GM19438 (cell line): ENCODE data around the gene NGF.

Experiments
- ATAC-seq: cut with Tn5 transposase; IDR thresholded peaks from one replicate; pipeline ENCODE4 v1.9.1; 2021; ENCODE audit warnings: low read depth; ENCODE audit not compliant: unreplicated experiment

NGF gene

DNA sequence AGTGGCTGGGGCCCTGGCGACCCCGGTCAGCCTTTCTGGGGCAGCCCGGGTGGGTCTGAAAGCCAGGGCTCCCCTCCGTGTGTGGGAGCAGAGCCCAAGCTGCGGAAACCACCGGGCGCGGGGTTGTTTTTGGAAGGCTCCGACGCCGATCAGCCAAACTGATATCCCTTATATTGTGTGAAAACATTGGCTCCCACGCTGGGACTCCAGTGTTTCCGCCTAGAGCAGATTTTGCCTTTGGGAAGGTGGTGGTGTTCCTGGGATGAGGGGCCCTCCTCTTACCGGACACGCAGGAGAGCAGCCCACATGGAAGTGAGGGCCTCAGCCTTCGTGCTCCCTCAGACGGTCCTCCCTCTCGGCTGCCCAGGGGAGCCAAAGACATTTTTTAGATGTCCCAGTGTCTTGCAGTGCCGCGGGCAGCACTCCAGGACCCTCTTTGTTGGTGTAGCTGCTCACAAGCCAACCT, 54.3 kb downstream of the NGF start:
- ATAC-seq: no peak

DNA sequence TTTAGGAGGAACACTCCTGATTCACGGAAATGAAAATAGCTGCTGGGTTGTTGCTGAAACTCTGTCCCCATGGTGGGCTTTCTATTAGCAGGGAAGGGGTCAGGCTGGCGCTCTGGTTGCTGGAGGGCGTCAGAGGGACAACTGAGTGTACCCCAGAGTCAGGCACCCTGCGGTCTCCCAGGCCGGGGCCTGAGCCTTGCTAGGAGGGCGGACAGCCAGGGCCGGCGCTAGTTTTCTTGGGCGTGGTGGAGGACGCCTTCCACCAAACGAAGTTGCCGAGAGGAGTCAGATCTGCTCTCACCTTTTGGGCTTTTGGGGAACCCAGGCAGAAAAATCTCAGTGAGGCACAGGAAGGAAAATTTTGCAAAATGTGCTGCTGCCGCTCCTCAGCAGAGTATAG, 54.8 kb downstream of the NGF start:
- no peak for ATAC-seq

DNA sequence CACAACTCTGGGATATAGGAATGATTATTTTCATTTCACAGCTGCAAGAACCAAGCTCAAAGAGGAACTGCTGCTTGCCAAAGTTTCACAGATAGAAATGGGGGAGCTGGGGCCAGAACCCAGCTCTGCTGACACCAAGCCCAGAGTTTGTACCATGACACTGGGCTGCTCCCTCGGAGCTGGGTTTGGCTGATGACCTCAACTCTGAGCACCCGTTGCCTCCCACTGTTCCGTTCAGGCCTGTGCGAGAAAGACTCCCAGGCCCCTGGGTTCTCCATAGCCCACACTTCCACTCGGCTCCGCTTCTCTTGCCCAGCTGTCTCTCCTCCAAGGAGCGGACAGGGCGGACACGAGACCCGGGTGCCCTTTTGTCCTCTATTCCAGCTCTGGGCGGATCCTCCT, 55.2 kb downstream of the NGF start:
- no peak for ATAC-seq

DNA sequence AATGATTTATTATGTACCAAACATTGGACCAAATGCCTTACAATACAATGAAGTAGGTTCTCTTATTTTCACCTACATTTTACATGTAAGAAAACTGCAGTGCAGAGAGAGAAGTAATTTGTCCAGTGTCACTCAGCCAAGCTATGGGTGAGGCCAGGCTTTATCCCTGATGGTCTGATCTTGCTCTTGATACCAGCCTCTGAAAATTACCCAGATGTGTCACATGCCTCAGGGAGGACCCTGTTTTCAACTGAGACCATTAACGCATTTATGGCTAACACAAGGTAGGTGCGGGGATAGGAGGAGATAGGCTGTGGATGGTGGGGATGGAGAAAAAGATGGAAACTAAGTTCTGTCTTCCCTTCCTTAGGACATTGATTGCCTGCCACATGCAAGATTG, 56.9 kb downstream of the NGF start:
- no peak for ATAC-seq

DNA sequence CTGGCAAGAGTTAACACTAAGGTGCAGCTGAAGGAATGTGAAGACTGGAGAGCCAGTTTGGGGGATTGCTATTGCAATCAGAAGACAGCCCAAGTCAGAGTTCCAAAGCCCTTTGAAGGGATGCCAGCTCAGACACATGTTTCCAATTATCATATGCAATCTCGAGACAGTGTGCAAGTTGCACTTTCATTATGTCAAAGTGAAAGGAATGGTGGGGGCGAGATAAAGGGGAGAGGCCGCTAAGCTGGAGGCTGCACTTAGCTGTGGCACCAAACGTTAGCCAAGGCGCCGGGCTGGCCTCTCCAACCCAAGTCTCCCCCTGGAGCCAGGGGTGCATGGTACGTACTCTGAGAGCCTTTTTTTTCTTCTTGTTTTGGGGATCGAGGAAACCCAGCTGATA, 58.0 kb downstream of the NGF start:
- ATAC-seq: no peak

DNA sequence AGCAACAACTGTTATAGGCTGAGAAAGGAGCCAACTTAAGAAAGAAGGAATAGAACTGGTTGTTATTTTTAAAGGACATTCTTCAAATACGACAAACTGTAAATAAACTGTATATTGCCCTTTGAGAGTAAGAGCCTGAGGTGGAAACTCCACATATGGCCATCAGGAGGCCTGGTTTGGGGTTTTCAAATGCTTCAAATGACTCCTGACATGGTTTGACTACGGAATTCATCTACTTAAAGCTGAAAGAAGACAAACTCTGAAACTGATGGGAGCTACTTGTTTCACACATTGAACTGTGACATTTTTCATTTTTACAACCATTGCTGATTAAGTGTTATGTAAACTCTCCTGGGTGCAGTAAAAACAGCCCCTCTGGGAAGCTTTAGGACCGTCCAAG, 59.8 kb downstream of the NGF start:
- no peak for ATAC-seq

DNA sequence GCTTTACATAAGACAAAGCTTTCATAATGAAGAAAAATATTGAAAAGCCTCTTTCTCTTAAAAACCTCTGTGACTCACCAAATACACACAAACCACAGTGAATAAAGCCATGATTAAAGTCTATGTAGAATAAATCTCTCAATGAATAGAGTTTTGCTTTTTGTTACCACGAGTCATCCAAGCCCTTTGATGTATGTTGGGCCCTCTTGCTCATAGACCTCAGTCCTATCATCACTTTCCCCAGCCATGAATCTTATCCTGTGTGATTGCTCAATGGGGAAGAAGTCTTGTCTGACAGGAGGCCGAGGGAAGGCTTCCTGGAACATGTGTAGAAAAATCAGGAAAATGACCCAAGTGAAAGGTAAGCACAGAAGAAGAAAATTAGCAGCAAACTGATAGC, 60.8 kb downstream of the NGF start:
- no peak for ATAC-seq

DNA sequence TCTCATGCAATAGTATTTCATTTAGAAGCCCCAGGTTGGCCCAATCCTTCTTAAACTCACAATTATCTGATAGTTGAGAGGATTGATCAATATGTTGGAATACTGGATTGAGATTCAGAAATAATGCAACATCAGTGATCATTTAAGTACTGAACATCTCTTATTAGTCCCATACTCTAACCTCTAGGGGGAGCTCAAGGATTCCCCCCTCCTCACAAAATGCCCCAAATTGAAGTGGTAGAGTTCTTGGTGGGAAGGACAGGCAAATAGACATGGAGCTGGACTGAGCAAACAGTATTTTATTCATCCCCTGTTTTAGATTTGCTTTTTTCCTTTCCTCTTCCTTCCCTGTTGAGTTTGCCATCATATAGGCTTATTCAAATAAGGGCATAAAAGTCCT, 62.8 kb downstream of the NGF start:
- no peak for ATAC-seq

DNA sequence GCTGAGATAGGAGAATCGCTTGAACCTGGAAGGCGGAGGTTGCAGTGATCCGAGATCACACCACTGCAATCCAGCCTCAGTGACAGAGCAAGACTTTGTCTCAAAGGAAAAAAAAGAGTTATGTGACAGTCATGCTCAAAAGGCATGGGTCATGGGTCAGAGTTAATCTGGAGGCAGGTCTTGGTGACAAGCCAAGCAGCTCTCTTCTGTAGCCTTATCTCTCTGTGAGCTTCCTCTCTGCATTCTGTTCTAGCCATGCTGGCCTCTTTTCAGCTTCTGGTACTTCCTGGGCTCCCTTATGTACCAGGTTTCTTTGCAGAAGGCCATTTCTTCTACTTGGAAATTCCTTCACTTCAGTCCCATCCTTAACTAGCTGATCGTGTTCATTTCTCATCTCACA, 63.6 kb downstream of the NGF start:
- no peak for ATAC-seq

DNA sequence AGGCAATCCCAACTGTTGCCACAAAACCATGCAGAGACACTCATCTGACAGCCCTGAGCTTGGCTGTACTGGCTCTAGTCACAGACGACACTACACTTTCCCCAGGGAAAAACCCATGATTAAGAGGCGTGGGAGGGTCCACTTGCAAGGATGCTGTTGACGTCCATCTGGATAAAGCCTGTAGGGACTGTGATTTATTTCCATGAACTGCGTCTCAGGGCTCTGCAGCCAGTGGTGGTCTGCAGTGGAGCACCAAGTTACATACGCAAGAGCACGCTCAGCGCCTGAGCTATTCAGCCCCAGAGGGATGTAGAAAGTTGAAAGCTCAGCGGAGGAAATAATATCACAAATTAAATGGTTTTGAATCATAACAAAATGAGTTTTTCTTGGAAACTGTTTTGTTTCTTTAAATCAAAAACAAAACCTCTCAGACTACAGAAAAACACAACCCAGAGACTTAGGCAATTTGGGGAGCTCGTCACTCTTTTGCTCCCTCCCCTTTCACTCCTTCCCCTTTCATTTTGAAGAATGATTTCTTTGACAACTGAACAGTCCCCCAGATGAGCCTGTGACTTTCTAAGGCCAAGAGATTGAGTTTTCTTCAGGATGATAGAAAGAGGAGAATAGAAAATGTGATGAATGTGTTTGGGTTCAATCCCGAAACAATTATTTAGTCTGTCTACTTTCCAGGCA, 71.2 kb downstream of the NGF start:
- no peak for ATAC-seq

DNA sequence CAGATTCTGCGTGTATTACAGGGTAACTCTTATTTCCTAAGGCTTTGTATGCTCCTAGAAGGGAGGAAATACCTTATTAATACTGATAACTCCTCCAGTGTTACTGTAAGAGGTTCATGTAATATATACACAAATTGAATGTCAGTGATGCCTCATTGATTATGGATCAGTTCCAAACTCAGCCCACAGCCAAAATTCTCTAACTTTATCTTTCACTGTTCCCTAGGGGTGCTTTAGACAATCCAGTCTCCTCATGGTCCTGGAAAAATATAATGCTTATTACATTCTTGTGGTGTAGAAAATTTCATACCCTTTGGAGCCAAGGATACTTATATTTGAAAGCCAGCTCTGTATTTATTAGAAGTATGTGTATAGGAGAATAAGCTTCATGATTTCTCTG, 73.0 kb downstream of the NGF start:
- no peak for ATAC-seq

DNA sequence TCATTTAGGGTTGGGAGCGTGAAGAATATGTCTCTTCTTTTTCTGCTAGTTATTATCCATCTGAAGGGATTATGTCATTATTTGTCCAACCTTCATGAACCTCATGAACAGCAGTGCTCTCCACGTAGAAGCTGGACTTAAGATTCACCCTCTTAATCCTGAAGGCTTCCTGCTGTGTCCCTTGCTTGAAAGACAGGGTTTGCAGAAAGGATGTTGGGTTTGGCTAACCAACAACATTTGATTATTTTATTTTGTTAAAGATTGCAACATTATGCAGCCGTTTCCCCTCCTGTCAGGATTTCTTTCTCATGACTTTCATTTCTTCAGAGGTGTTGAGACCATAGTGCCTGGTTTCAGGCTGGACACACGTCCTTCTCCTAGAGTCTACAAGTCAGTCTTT, 75.2 kb downstream of the NGF start:
- ATAC-seq: no peak

DNA sequence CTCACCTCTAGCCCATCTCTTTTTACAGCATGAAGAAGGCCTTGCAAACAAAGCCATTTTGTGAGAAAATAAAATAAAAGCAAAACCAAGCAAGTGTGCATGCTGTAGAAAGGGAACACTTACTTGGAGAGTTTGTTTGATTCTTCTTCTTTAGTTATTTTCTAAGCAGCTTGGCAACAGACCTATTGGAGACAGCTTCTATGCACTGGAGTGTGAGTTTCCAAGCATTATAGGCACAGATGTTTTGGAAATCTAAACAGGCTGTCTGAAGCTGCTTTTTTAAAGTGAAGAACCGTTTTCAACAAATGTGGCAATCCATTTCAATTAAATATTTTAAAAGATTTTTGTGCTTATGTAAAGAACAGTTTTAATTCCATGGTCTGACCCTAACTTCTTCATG, 76.6 kb downstream of the NGF start:
- no peak for ATAC-seq

DNA sequence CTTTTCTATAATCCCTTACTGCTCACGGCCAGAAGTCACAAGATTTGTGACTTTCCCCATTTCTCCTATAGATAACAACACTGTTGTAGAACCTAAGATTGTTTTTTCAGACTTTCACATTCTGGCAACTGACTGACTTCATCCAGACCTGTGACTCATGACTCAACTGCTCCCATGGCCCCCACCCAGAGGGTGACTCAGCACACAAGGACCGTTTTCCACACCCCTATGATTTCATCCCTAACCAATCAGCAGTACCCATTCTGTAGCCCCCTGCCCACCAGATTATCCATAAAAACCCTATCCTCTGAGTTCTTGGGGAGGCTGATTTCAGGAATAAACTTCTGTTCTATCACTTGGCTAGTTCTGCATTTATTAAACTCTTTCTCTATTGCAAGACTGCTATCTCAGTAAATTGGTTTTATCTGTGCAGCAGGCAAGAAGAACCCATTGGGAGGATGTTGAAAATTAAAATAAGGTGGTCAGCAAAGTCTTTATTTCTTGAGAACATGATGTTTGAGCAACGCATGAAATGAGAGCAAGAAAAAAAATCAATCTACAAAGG, 79.7 kb downstream of the NGF start:
- ATAC-seq: no peak

DNA sequence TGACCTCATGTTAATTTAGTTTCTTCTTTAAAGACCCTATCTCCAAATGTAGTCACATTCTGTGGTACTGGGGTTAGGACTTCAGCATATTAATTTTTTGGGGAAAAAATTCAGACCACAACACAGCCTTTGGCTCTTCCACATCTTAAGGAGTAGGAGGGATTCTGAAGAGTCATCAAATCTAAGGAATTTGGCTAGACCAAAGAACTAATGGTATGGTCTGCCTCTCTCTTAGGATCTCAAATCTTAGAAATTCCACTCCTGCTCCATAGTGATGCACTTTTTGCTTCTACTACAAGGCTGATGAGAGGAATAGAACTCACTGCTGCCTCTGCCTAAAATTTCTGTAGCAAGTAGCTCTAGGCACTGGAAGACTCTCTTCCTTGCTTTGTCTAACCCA, 80.5 kb downstream of the NGF start:
- no peak for ATAC-seq

DNA sequence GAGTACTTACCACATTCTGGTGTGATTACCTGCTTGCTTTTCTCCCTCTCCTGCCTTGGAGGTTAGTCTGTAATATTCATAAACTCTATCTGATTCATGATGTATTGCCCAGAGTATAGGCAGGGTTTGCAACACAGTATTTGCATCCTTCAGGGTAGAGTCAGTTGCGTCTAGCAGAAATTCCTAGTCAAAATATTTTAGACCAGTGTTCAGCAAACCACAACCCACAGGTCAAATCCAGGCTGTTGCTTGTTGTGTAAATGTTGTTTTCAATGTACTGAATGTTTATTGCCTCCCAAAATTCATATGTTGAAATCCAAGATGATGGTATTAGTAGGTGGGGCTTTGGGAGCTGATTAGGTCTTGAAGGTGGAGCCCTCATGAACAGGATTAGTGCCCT, 82.9 kb downstream of the NGF start:
- ATAC-seq: no peak

DNA sequence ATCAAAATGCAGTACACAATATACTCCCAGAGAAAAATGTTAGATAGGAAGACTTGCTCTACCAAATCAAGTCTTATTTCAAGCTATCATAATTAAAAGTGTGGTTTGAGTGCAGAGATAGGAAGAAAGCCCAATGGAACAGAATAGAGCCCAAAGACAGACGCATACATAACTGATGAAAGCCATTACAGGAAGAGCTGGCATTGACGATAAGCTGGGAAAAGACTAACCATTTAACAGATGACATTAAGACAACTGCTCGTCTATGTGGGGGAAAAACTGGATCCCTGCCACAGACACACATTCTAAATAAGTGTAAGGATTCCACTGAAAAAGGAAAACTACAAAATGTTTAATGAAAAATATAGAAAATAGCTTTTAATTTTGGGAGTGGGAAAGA, 85.5 kb downstream of the NGF start:
- ATAC-seq: no peak

DNA sequence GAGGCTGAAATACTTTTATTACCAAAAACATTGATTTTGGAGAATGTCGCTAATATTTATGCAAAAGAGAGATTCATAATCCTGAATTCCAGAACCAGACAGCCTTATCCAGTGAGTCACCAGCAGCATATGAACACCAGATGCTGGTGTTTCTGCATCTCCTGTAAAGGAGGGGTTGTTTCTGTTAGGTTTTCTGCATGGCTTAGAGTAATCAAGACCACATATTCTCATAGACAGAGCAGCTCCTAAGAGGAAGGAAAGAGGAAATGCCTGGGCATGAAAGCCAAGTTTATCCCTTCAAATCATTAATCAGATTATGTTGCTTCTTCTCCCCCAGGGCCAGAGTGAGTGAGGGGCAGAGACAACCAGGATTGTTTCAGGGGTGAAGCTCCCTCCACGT, 86.2 kb downstream of the NGF start:
- no peak for ATAC-seq

DNA sequence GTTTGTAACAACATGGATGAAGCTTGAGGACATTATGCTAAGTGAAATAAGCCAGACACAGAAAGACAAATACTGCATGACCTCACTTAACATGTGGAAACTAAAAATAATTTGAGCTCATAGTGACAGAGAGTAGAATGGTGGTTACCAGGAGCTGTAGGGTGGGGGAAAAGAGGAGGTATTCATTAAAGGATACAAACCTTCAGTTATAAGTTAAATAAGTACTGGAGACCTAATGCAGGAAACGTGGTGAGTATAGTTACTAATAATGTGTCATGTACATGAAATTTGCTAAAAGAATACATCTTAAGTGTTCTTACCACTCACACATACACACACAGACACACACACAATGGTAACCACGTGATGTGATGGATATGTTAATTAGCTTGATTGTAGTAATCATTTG, 86.7 kb downstream of the NGF start:
- ATAC-seq: no peak

DNA sequence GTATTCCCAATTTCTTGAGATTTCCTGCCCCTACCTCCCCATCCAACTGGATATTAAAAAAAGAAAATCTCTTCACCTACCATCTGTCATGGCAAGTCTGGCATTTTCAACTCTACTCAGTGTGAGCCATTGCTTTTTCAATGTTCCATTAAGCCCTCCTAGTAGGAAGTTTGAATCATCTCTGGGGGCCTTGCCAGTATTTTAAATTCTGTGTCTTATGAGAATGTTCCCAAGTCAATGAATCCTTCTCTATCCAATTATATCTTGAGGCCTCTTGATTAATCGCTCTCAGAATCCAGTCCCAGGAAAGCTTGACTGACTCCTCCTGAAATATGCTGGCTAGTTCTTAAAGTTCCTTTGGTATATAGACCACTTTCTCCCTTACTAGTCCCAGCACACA, 91.5 kb downstream of the NGF start:
- ATAC-seq: no peak

DNA sequence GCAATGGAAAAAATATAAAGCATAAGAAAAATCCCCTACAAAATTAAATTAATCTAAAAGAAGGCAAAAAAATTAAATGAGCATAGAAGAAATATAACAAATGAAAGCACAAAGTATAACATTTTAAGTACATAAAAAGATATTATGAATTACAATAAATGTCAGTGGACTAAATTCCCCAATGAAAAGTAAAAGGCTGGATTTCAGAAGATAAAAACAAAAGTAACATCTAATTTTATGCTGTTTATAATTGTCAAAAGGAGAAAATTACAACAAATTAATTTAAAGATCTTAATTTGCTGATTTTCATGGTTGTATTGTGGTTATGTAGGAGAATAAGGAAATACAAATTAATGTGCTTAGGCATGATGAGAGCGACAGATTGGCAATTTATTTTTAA, 92.8 kb downstream of the NGF start:
- ATAC-seq: no peak

DNA sequence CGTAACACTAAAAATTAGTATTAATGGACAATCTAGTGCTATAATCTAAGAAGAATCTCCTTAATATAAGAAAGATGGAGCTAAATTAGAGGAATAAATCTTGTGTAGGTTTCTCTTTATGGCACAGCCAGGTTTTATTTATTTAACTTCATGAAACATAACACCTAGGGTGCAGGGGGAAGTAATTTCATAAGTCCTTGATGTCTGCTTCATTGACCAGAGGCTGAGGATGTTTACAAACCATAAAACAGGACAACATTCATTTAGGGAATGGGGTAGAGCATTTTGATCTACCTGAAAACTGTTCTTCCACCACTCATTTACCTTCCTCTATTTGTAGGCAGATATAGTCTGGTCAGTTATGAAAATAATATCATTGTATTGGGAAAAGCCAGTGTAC, 95.5 kb downstream of the NGF start:
- no peak for ATAC-seq

DNA sequence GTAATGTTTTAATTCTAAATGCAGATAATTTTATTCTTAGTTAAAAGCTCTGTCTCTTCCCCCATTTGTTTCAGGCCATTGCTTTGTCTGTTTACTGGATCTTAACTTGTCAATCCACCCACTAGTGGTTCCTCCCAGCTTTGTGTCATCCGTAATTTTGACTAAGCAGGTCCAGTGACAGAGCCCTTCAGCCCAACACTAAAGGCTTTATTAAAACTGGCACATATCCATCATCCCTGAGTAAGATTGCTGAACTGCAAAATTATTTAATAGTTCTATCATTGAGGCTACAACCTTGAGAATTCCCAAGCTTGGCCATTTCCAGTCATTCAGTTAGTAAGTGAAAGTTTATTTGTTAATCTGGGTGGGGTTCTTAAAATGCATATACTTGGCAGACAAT, 96.7 kb downstream of the NGF start:
- ATAC-seq: no peak
